SIG-M5 (cell line): ENCODE measurements around the gene TPPP.

Source experiments
- DNase-seq: peaks from one replicate; lab custom pipeline; 2025; lab: John Stamatoyannopoulos, UW

The TPPP gene

DNA sequence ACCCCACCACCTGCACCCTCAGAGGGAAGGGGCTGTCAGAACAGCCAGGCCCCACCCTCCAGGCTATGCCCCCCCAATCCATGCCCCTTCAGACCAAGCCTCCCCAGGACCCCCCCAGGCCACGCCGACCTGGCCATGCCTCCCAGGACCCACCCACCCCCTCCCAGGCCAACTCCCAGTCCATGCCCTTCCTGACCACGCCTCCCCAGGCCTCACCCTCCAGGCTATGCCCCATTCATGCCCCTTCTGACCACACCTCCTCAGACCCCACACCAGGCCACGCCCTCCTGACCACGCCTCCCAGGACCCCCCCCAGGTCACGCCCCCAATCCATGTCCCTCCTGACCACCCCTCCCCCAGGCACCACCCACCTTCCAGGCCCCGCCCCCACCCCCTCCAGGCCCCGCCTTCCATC, 27.6 kb downstream of the TPPP start:
- DNase-seq: no peak

DNA sequence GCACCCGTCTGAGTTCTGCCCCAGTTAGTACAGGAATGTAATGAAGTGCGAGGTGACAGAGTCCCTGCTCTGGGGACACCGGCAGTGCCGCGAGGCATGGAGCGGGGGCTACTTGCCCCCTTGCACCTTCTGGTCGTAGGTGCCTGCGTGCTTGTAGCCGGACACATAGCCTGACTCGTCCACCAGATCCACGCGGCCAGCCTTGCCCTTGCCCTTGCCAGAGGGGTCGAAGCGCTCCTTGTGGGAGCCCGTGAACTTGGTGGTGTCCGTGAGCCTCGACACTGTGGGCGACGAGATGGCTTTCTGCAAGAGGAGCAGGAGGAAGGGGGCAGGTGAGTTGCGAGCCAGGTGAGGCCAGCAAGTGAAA, 28.2 kb downstream of the TPPP start:
- no peak for DNase-seq

DNA sequence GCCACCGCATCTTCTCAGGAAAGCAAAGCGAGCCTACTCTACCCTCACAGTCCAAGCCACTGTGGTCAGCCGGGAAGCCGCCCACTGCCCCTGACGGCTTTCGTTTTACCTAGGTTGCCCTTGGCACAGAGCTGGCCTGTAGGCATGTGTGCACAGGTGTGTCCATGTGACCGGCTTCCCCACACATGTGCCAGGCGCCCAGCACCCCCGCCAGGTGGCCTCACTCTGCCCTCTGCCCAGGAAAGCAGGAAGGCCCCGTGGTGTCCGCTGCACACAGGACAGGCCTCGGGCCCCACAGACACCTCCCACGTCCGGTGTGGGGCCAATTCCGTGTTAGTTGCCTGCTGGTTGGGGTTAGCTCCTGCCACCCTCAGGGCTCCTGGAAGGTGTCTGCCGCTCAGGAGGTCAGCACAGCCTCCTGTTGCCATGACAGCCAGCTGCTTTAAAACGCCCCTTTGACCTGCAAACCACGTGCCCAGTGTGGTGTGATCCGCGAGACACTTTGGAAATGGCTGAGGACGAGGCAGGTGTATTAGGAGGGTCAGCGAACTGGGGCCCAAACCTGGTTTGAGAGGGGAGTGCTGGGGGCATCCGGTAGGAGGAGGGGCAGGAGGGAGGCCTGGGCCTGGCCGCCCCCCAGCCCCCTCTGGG, 28.7 kb downstream of the TPPP start:
- no peak for DNase-seq

DNA sequence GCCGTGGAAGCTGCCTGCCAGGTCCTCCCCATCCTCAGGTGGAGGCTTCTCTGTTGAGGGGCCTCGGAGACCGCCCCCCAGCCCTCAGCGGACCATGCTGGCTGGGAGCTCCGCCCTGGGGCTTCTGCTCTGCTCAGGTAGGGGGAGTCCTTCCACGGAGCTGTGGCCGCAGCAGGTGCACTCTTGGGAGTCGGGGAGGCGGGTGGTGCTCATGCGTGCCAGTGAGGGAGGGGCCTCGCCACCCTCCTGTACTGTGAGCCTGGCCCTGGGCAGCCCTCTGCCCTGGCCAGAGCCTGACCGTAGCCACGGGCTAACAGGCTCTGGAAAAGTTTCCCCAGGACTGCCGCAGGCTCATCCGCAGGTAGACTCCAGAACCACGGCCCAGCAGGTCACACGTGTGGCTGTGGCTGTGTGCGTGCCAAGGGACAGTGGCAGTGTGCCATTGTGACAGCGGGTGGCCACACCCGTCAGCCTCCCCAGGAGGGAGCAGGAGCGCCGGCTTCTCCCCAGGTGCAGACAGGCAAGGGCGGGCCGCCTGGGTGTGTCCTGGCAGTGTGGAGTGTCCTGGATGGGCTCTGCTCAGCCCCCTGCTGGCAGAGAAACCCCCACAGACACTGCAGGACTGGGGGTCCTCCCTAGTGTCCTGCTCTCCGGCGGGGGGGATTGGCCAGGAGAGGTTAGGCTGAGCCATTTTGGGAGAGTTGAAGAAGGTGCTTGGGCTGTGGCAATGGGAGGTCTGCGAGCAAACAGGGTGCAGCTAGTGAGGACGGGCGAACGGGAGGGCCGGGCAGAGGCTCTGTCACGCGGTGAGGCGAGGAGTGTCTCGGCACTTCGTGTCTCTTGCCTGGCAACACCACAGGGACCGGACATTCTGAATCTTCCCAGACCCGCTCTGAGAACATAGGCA, 29.5 kb downstream of the TPPP start:
- DNase-seq: no peak

- DNase-seq: no peak
Measured at GRCh38 chr5:662751-663435, 30.3 kb downstream of the TPPP start.

- DNase-seq: no peak
Measured at GRCh38 chr5:661891-662750, 31.0 kb downstream of the TPPP start.

DNA sequence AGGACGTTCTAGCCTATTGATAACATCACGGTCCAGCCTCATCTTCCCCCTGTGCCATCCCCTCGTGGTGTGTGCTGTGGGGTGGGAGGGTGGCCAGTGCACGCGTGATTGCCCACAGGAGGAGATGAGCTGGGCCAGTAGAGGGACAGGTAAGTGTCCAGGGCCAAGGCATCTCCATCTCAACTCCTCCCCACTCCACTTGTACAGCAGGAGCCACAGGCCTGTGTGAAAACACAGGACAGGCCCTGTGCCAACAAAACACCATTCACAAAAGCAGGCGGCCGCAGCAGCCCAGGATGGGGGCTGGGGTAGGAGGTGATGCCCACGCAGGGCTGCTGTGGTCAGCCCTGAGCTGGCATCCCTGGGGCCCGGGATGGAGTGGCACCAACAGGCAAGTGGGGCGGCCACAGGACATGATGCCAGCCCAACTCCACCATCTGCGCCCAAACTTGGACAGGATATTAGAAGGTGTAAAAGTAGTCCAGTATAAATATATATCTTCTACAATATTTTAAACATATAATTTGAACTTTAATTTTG, 32.6 kb downstream of the TPPP start:
- DNase-seq: no peak

DNA sequence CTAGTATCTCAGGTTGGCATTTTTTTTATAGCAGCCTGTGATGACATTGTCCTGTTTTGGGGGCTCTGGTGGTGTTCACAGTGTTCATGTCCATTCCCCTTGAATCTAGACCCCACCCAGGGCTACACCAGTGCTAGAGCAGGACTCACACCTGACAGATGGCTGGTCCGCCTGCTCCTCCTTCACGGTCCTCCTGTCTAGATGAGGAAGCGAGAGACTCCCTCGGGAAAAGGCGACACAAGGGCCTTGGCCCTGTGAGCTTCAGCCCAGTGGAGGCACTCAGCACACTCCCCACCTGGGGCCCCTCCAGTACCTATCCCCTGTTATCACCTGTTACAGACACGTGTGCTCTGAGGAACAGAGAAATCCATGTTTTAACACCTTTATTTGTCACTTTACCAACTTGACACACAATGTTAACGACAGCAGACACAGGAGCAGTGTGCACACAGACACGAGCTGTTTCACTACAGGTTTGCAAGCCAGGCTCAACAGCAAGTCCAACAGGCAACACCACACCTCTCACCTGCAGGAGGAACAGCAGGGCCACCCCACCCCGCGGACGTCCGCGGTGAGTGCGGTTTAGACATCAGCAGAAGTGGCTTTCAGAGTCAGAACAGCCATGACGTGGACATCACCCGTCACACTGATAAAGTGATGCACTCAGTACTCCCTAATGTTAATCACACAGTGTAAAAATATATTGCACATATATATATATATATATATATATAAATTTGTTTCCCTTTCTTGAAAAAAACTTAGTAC, 33.5 kb downstream of the TPPP start:
- no peak for DNase-seq

DNA sequence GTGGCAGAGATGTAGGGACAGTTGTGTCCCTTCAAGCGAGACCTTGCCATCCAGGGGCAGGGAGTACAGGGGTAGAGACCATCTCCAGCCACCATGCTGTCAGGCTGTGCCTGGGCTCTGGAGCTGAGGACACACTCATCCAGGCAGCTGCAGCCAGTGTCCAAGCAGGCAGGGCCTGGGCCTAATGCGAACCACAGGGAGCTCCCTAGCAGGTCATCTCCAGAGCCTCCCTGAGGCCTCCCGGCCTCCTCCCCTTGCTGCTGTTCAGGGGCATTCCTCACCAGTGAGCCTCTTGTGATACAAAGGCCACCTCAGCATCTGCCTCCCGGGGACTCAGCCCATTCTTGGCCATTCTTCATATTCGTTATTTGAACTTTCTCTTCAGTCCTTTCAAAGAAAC, 35.0 kb downstream of the TPPP start:
- no peak for DNase-seq

DNA sequence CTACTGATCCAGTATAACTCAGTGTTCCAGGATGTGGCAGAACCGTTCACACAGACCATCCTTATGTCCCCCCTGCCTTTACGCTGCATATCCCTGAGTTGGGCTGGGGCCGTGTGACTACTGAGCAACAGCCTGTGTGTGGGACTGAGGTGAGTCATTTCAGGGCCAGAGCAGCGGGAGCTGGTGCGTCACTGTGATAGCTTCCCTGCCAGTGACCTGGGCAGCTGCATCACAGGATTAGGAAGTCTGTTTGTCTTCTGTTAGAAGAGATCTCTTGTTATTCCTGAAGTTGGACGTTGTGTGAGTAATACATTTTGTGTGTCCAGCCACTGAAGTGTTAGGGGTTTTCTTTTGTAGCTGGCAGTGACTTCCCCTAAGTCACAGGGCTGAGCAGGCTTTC, 35.6 kb downstream of the TPPP start:
- DNase-seq: no peak

DNA sequence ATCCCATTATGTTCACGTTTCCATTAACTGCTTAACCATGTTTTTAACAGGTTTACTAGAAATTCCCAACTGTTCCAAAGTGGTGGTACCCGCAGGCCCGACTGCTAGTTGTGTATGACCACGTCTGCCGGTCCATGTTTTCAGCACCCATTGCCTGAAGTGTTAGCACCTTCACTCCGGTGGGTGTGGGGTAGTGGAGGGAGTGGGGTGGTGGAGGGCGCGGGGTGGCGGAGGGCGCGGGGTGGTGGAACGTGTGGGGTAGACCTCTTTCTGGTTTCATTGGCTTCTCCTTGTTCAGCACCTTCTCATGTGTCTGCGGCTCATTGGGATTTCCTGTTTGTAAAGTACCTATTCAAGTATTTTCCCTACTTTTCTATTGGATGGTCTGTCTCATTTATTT, 37.7 kb downstream of the TPPP start:
- DNase-seq: no peak

- DNase-seq: no peak
Measured at GRCh38 chr5:654071-654778, 38.9 kb downstream of the TPPP start.

- DNase-seq: no peak
Measured at GRCh38 chr5:652773-653350, 40.3 kb downstream of the TPPP start.

GRCh38 chr5:652023-652515, 41.1 kb downstream of the TPPP start:
- no peak for DNase-seq

DNA sequence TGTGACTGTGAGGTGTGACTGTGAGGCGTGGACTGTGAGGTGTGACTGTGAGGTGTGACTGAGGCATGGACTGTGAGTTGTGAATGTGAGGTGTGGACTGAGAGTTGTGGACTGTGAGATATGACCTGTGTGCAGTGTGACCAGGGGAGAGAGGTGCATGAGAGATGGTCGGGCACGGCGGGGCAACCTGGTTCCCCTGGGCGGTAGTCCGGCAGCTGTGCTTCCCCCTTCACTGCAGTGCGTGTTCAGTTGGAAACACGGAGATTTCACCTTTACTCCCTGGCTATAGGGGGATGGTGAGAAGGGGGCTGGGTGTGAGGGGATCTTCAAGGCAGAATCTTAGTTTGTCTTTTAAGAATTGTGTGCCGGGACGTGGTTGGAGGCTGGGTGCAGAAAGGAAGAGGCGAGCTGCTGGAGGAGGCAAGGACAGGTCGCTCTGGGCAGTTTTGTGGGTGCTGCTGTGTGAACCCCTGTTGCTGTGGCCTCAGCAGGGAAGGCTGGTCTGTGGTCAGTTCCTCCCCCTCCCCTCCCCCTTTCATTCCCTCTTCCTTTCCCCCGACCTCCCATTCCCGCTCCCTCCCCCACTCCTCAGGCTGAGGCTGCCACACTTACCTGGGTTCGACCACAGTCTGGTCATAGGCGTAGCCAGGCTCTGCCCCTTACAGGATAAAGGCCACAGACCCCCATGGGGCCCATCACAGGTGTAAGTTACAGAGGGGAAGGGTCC, 41.7 kb downstream of the TPPP start:
- no peak for DNase-seq

DNA sequence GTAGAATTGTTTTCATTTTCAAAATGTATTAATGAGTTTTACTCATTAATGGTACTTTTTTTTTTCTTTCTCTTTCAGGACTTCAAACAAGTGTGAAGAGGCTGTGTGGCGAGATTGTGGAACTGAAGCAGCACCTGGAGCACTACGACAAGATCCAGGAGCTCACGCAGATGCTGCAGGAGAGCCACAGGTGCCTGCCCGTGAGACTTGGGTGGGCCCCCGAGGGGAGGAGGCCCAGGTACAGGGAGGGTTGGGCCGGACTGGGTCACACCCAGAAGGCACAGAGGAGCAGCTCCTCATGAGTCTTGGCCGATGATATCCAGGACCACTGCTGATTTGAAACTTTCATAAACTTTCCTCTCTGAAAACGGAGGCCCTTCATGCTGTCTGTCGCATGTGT, 45.4 kb downstream of the TPPP start:
- no peak for DNase-seq

DNA sequence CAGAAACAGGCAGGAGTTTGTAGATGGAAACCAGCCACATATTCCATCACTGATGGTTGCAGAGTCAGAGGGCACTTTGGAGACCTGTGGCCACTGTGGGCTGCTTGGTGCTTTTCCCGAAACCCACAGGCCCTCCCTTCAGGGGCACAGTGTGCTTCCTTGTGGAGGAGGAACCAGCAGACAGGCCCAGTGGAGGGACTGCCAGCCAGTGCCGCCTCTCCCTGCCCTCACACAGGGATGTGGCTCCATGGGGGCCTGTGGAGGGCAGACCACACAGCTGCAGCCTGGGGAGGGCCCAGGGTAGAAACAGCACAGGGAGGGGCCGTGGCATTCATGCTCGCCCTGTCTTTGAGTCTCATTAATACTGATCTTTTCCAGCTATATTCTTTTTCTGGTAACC, 45.8 kb downstream of the TPPP start:
- DNase-seq: no peak

DNA sequence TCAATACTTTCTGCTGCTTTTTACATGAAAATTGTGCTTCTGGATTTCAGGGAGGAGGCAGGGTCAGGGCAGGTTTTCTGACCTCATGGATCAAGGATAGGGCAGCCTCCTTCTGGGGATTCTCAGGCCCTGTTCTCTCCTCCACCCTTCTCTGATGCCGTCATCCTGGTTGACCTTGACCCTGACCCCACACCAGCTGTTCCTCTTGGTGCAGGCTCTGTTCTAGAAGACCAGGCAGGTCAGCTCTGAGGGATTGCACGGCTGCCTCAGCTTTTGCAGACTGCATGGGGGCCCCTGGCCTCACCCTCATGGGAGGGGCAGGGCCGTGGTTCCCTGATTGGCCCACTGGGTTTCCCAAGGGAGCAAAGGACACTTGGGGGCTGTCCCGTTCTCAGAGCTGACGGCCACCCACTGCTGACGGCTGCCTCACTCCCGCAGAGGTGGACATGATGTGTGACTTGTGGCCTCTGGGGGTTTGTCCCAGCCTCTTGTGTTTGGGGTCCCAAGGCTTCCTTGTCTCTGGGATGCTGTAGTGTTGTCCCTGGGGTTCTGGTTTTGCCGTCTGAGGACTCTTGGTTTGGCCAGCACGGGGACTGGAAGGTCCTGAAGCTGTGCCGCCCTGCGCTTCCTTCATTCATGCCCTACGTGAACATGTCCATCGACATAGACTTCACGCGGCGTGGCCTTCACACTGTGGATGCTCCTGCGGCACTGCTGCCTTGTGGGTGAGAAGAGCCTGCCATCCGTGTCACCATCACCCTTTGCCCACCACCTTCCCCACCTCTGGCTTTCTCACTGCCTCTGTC, 46.6 kb downstream of the TPPP start:
- no peak for DNase-seq
